H1 (cell line): ENCODE results near the gene ACY1. TPM values are rescaled to one million over a fixed set of nuclear protein-coding genes. Genes with fewer than 3 reads are reported as not detected.

Experiments used
- BCL11A ChIP-seq, 2 experiments: IDR thresholded peaks; one replicate each; pipeline ENCODE4 v1.6.1; 2011; ENCODE audit warnings: low read depth in 2 of 2, low read length in 2 of 2, mild to moderate bottlenecking in 2 of 2
- BRCA1 ChIP-seq: IDR thresholded peaks from 2 replicates; pipeline ENCODE4 v1.6.1; 2012; ENCODE audit warnings: low read depth, low read length, improper control_type of control experiment
- CBX5 ChIP-seq: fragments of 300-800, 300-1000 bp; sonication (generic); IDR thresholded peaks from 2 replicates; pipeline ENCODE4 v1.7.1; 2016; ENCODE audit warnings: antibody characterized with exemption, low read length, low read depth
- EGR1 ChIP-seq: IDR thresholded peaks from 2 replicates; pipeline ENCODE4 v1.6.1; 2011; ENCODE audit warnings: low read depth, low read length, borderline replicate concordance
- KDM4A ChIP-seq: IDR thresholded peaks from one replicate; pipeline ENCODE4 v1.7.1; 2012; ENCODE audit warnings: low read depth, mild to moderate bottlenecking, moderate library complexity, low read length, inconsistent platforms; ENCODE audit not compliant: severe bottlenecking
- RXRA ChIP-seq: IDR thresholded peaks from 2 replicates; pipeline ENCODE4 v1.6.1; 2011; ENCODE audit warnings: low read depth, mild to moderate bottlenecking, low read length, moderate library complexity; ENCODE audit not compliant: insufficient read depth
- SUZ12 ChIP-seq: fragments of 200-600 bp; sonication (generic); IDR thresholded peaks from 2 replicates; pipeline ENCODE4 v1.6.1; 2012; ENCODE audit warnings: mild to moderate bottlenecking, inconsistent platforms, low read length, moderate library complexity, mixed read lengths
- polyA plus RNA-seq, 7 experiments: library from polyadenylated mRNA; depleted of rRNA in 3 of 7; stranded (reverse) in 5 of 7; unstranded in 2 of 7; fragments of >200 nt in 5 of 7; fragments of 200-250 nt in 2 of 7; gene quantifications; 1 replicate in 5 of 7; 2 replicates in 1 of 7; 4 replicates in 1 of 7; pipeline versions ENCODE4 v1.2.1 to v1.2.3, GENCODE V29; 2011 to 2013; ENCODE audit warnings: missing spikeins in 2 of 7, mixed read lengths in 2 of 7
- total RNA-seq: library from RNA; stranded (reverse); fragmentation: NEBNext Ultra II Directional; extraction: Animal tissue kit (Norgen Biotek cat#: 25700); gene quantifications from 2 replicates; pipeline ENCODE4 v1.2.1, GENCODE V29; 2021
- TF ChIP-seq, protein P1 (sequence below): IDR thresholded peaks from 2 replicates; pipeline ENCODE4 v1.6.1; 2011; ENCODE audit warnings: low read length, improper control_type of control experiment

ACY1 gene
- total and polyA plus RNA-seq, 2 of the 8 experiments (the other 6 are each of a cell fraction or from before 2014, with no cell fraction given), result 48.3 to 113 TPM

- TF ChIP-seq SUZ12 (no peak), KDM4A (no peak), EGR1 (no peak), BCL11A (IDR thresholded peaks at IDR 0.05; ENCODE audit: low read depth in 2 of 2, low read length in 2 of 2) (no peak), RXRA (no peak), CBX5 (no peak), BRCA1 (no peak)
- TF ChIP-seq, protein P1, sequence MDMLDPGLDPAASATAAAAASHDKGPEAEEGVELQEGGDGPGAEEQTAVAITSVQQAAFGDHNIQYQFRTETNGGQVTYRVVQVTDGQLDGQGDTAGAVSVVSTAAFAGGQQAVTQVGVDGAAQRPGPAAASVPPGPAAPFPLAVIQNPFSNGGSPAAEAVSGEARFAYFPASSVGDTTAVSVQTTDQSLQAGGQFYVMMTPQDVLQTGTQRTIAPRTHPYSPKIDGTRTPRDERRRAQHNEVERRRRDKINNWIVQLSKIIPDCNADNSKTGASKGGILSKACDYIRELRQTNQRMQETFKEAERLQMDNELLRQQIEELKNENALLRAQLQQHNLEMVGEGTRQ, result no peak
These were observed 29.2 kb upstream of the ACY1 start (continued) for GRCh38 chr3:51954105-51954504.
